Measurements from ENCODE around the gene RIMS4.

RIMS4 gene

DNA sequence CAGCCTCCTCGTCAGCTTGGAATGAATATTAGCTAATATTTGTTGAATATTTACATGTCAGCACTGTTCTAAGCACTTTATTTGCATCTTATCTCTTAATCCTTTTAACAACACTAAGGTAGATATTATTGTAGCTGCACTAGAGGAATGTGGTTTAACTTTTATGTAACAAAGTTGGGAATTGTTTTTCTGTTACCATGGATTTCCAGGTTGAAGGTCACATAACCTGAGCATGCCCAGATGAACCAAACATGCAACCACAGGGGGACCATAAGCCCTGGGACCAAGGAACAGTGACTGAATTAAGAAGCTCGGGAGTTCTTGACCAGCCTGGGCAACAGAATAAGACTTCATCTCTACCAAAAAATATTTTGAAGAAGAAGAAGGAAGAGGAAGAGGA, 46.1 kb upstream of the RIMS4 start:
- DNase-seq = no peak
- no peaks in the 10 kb centered on the region for H3K9me2 ChIP-seq (replicated peaks; ENCODE audit: insufficient read depth, low read length)
- no peak overlapping the region for H3K9ac ChIP-seq (ENCODE audit: low read length)
- no peaks in the 10 kb centered on the region for H3F3A ChIP-seq (ENCODE audit: insufficient read depth, low read length)
- H2AFZ ChIP-seq (ENCODE audit: low read length) = no peak overlapping the region
- H3K4me3 ChIP-seq (ENCODE audit: low read length) = no peak overlapping the region
- no peak overlapping the region for H3K27ac ChIP-seq (ENCODE audit: low read length)
- no peaks in the 10 kb centered on the region for H3K79me2 ChIP-seq (ENCODE audit: low read length)
- no peaks in the 10 kb centered on the region for H3K9me3 ChIP-seq (replicated peaks; ENCODE audit: insufficient read depth, low read length)
- no peaks in the 10 kb centered on the region for H3K36me3 ChIP-seq (replicated peaks; ENCODE audit: insufficient read depth, low read length)
- no peaks in the 10 kb centered on the region for H3K4me1 ChIP-seq (ENCODE audit: low read length)
- no peaks in the 10 kb centered on the region for H4K20me1 ChIP-seq (ENCODE audit: insufficient read depth, low read length)
- H3K4me2 ChIP-seq (ENCODE audit: low read depth, low read length) = no peak overlapping the region
- H3K27me3 ChIP-seq (replicated peaks; ENCODE audit: insufficient read depth, low read length) = no peaks in the 10 kb centered on the region
- TF ChIP-seq EZH2 (optimal IDR thresholded peaks at IDR 0.05; ENCODE audit: low read depth, low read length) (no peak), EZH2phosphoT487 (IDR thresholded peaks at IDR 0.05; ENCODE audit: low read length) (no peak)
- TF ChIP-seq, protein P1, sequence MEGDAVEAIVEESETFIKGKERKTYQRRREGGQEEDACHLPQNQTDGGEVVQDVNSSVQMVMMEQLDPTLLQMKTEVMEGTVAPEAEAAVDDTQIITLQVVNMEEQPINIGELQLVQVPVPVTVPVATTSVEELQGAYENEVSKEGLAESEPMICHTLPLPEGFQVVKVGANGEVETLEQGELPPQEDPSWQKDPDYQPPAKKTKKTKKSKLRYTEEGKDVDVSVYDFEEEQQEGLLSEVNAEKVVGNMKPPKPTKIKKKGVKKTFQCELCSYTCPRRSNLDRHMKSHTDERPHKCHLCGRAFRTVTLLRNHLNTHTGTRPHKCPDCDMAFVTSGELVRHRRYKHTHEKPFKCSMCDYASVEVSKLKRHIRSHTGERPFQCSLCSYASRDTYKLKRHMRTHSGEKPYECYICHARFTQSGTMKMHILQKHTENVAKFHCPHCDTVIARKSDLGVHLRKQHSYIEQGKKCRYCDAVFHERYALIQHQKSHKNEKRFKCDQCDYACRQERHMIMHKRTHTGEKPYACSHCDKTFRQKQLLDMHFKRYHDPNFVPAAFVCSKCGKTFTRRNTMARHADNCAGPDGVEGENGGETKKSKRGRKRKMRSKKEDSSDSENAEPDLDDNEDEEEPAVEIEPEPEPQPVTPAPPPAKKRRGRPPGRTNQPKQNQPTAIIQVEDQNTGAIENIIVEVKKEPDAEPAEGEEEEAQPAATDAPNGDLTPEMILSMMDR (IDR thresholded peaks at IDR 0.05; ENCODE audit: low read length) = no peak

DNA sequence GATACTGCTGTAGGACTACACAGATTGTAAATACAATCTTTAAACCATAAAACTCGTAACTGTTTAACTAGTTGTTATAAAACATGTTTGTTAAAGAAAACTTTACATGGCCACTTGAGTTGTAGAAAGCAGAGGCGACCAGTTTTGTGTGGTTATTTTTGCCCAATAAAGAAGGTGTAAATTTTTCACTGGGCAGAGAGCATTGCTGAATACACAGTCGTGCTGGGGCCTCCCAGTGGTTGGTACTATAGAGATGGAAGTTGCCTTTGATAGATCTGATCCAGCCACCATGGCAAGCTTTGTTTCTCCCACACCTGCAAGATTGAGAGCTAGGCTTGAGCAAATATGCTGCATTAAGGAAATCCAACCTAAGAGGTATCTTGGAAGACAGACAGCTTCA, 41.2 kb upstream of the RIMS4 start:
- no peak for DNase-seq
- H3K36me3 ChIP-seq (replicated peaks; ENCODE audit: insufficient read depth, low read length) = no peaks in the 10 kb centered on the region
- H3K9me3 ChIP-seq (replicated peaks; ENCODE audit: insufficient read depth, low read length) = no peaks in the 10 kb centered on the region
- H3K9ac ChIP-seq (ENCODE audit: low read length) = no peak overlapping the region
- no peak overlapping the region for H3K4me3 ChIP-seq (ENCODE audit: low read length)
- no peak overlapping the region for H2AFZ ChIP-seq (ENCODE audit: low read length)
- no peaks in the 10 kb centered on the region for H3K4me1 ChIP-seq (ENCODE audit: low read length)
- TF ChIP-seq EZH2phosphoT487 (IDR thresholded peaks at IDR 0.05; ENCODE audit: low read length) (no peak), EZH2 (optimal IDR thresholded peaks at IDR 0.05; ENCODE audit: low read depth, low read length) (no peak)
- TF ChIP-seq, protein P1 (IDR thresholded peaks at IDR 0.05; ENCODE audit: low read length) = no peak
- no peaks in the 10 kb centered on the region for H3F3A ChIP-seq (ENCODE audit: insufficient read depth, low read length)
- H3K9me2 ChIP-seq (replicated peaks; ENCODE audit: insufficient read depth, low read length) = no peaks in the 10 kb centered on the region
- no peak overlapping the region for H3K4me2 ChIP-seq (ENCODE audit: low read depth, low read length)
- H3K27ac ChIP-seq (ENCODE audit: low read length) = no peak overlapping the region
- no peaks in the 10 kb centered on the region for H3K27me3 ChIP-seq (replicated peaks; ENCODE audit: insufficient read depth, low read length)
- H4K20me1 ChIP-seq (ENCODE audit: insufficient read depth, low read length) = no peaks in the 10 kb centered on the region
- H3K79me2 ChIP-seq (ENCODE audit: low read length) = no peaks in the 10 kb centered on the region

DNA sequence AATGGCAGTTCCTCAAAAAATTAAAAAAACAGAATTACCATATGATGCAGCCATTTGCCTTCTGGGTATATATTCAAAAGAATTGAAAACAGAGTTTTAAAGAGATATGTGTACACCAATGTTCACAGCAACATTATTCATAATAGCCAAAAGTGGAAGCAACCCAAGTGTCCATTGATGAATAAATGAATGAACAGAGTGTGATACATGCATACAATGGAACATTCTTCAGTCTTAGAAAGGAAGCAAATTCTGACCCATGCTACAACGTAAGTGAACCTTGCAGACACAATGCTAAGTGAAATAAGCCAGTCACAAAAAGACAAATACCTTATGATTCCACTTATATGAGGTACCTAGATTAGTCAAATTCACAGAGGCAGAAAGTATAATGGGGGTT, 40.5 kb upstream of the RIMS4 start:
- Histone ChIP-seq H3K9ac (ENCODE audit: low read length) (no peak overlapping the region), H3K27ac (ENCODE audit: low read length) (no peak overlapping the region), H3K4me1 (ENCODE audit: low read length) (no peaks in the 10 kb centered on the region), H3K36me3 (replicated peaks; ENCODE audit: insufficient read depth, low read length) (no peaks in the 10 kb centered on the region), H3K9me3 (replicated peaks; ENCODE audit: insufficient read depth, low read length) (no peaks in the 10 kb centered on the region), H2AFZ (ENCODE audit: low read length) (no peak overlapping the region), H3K4me3 (ENCODE audit: low read length) (no peak overlapping the region), H4K20me1 (ENCODE audit: insufficient read depth, low read length) (no peaks in the 10 kb centered on the region), H3K4me2 (ENCODE audit: low read depth, low read length) (no peak overlapping the region), H3K9me2 (replicated peaks; ENCODE audit: insufficient read depth, low read length) (no peaks in the 10 kb centered on the region), H3F3A (ENCODE audit: insufficient read depth, low read length) (no peaks in the 10 kb centered on the region), H3K27me3 (replicated peaks; ENCODE audit: insufficient read depth, low read length) (no peaks in the 10 kb centered on the region), H3K79me2 (ENCODE audit: low read length) (no peaks in the 10 kb centered on the region)
- TF ChIP-seq EZH2 (optimal IDR thresholded peaks at IDR 0.05; ENCODE audit: low read depth, low read length) = no peak
- no peak for TF ChIP-seq EZH2phosphoT487 (IDR thresholded peaks at IDR 0.05; ENCODE audit: low read length)
- DNase-seq = no peak

DNA sequence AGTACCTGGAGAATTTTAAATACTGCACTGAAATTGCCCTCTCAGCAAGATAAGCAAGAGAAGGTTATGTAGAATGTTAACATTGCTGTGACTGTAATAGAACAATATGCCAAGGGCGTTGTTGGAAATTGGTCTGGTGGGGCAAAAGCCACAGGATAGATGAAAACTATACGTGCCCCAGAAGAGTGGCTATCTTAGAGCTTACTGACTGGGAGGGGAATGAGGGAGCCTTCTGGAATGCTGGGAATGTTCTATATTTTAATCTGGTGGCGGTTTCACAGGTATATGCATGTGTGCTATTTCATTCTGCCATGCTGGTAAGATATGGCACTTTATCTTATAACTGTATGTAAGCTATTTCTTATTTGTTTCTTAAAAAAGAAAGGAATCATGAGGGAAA, 39.9 kb upstream of the RIMS4 start:
- H3F3A ChIP-seq (ENCODE audit: insufficient read depth, low read length) = no peaks in the 10 kb centered on the region
- H3K27ac ChIP-seq (ENCODE audit: low read length) = no peak overlapping the region
- no peak overlapping the region for H3K9ac ChIP-seq (ENCODE audit: low read length)
- no peaks in the 10 kb centered on the region for H3K27me3 ChIP-seq (replicated peaks; ENCODE audit: insufficient read depth, low read length)
- no peak overlapping the region for H3K4me2 ChIP-seq (ENCODE audit: low read depth, low read length)
- DNase-seq = no peak
- H3K79me2 ChIP-seq (ENCODE audit: low read length) = no peaks in the 10 kb centered on the region
- H2AFZ ChIP-seq (ENCODE audit: low read length) = no peak overlapping the region
- no peaks in the 10 kb centered on the region for H3K9me2 ChIP-seq (replicated peaks; ENCODE audit: insufficient read depth, low read length)
- H3K4me3 ChIP-seq (ENCODE audit: low read length) = no peak overlapping the region
- no peaks in the 10 kb centered on the region for H3K4me1 ChIP-seq (ENCODE audit: low read length)
- no peaks in the 10 kb centered on the region for H3K36me3 ChIP-seq (replicated peaks; ENCODE audit: insufficient read depth, low read length)
- no peaks in the 10 kb centered on the region for H3K9me3 ChIP-seq (replicated peaks; ENCODE audit: insufficient read depth, low read length)
- TF ChIP-seq, protein P1 (IDR thresholded peaks at IDR 0.05; ENCODE audit: low read length) = no peak
- no peak for TF ChIP-seq EZH2 (optimal IDR thresholded peaks at IDR 0.05; ENCODE audit: low read depth, low read length)
- TF ChIP-seq EZH2phosphoT487 (IDR thresholded peaks at IDR 0.05; ENCODE audit: low read length) = no peak
- no peaks in the 10 kb centered on the region for H4K20me1 ChIP-seq (ENCODE audit: insufficient read depth, low read length)

Measured in MM.1S (cell line).